GM19455 (cell line): Measurements from ENCODE around the gene CARD16.

Experiments
- ATAC-seq: cut with Tn5 transposase; IDR thresholded peaks from one replicate; pipeline ENCODE4 v1.9.1; 2021; ENCODE audit not compliant: unreplicated experiment

The CARD16 gene

GRCh38 chr11:105051559-105051958 is 6.4 kb upstream of the CARD16 start:
- no peak for ATAC-seq

- ATAC-seq = no peak
Measured at GRCh38 chr11:105049481-105049880, 4.3 kb upstream of the CARD16 start.

GRCh38 chr11:105046898-105047579 is 1.9 kb upstream of the CARD16 start:
- ATAC-seq = no peak

DNA sequence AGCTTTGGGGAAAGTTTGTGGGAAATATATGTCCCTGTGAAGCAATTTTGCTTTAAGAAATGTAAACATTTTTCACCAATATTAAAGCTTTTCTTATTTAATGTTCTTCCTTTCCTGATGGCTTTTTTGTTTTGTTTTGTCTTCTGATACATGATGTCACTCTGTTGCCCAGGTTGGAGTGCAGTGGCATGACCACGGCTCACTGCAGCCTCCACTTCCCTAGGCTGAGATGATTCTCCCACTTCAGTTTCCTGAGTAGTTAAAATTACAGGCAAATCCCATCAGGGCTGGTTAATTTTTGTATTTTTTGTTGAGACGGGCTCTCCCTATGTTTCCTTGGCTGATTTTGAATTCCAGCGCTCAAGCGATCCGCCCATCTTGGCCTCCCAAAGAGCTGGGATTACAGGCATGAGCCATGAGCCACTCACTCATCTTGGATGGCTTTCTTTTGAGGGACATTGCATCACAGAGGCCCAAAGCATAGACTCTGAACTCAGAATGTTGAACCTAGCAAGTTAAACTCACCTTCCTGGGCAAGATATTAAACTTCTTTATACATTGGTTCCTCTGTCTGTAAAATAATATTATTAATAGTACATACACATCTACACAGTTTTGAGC is 651 bp upstream of the CARD16 start:
- no peak for ATAC-seq

GRCh38 chr11:105042178-105042577 is 3.0 kb downstream of the CARD16 start:
- no peak for ATAC-seq

GRCh38 chr11:105040703-105041102 is 4.4 kb downstream of the CARD16 start:
- no peak for ATAC-seq

GRCh38 chr11:105034813-105035620 is 10.1 kb downstream of the CARD16 start, which contains the start of gene CASP1:
CASP1 (minus strand) TSS chr11:105035144; CDS start chr11:105035113, 31 bp downstream.
- peak; percentile 95 for ATAC-seq

DNA sequence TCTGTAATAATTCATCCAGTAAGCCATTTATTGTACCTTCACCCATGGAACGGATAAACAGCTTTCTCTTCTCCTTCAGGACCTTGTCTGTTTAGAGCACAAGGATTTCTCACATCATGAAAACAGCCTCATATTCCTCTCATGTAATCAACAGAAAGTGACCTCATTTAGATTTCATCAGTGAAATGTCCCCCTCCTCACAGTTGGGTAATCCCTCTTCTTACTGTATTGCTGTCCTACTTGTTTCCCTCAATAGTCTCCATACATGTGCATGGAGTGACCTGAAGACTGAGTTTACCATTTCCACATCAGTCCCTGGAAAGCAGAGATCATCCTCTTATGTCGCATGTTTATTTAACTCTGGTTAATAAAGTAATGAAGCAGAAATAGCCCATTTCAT is 10.7 kb downstream of the CARD16 start:
- ATAC-seq = peak; percentile 5

GRCh38 chr11:105033781-105034180 is 11.4 kb downstream of the CARD16 start:
- no peak for ATAC-seq

- no peak for ATAC-seq
Measured at GRCh38 chr11:105033343-105033742, 11.8 kb downstream of the CARD16 start.

DNA sequence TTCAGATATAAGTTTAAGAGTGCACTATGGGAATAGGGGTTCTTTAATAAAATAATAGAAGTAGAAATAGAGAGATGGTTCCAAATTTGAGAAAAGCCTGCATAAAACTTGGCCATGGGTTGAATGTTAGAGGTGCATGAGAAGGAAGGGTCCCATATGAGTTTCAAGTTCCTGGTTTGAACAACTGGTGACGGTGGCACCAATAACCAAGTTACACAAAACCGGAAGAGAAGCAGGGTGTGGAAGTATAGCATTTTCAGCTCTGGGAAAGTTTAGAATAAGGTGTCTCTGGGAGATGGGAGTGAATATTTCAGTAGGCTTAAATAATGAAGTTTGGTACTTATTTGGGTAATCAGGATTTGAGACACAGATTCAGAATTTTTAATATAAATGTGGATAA is 12.6 kb downstream of the CARD16 start:
- no peak for ATAC-seq

GRCh38 chr11:105027678-105028077 is 17.5 kb downstream of the CARD16 start:
- no peak for ATAC-seq

DNA sequence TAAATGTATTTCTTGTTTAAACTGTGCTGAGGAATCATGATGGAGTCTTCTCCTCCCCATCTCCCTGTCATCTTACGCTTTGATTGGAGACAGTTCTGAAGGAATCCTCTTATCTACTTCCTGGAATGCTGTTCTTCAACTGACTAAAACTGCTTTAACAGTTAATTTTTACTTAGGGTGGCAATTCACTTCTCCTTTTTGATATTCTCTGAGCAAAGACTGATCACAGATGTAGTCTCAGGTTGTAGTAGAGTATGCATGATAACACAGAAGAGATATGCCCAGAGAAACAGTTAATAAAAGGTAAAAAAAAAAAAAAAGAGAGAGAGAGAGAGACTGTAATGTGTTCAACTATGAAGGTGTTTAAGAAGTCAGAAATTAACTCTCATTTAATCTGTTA is 20.7 kb downstream of the CARD16 start:
- ATAC-seq = no peak

- ATAC-seq = no peak
Measured at GRCh38 chr11:105023003-105023402, 22.1 kb downstream of the CARD16 start, which contains the start of gene CASP5. CASP5 (minus strand) TSS chr11:105023168; CDS start chr11:105023136, 32 bp downstream.

- no peak for ATAC-seq
Measured at GRCh38 chr11:105022527-105022926, 22.6 kb downstream of the CARD16 start.

- ATAC-seq = no peak
Measured at GRCh38 chr11:105007463-105007862, 37.7 kb downstream of the CARD16 start.

- ATAC-seq = no peak
Measured at GRCh38 chr11:105005451-105005845, 39.7 kb downstream of the CARD16 start.

DNA sequence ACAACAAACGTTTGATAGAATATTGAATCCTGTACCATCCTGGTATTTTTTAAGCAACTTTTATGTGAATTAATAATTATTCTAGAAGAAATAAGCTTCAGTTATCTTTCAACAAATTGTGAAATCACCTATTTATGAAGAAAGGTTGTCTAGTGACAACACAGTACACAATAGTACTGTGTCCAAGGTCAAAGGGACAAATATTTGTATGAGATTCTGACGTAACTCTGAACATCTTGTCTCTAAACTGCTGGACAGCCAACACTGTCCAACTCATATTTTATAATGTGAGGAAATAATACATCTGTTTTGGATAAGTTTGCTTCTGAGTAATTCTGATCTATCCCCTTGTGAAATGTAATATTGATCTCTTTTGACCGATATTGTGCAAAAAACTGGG is 41.1 kb downstream of the CARD16 start:
- no peak for ATAC-seq

DNA sequence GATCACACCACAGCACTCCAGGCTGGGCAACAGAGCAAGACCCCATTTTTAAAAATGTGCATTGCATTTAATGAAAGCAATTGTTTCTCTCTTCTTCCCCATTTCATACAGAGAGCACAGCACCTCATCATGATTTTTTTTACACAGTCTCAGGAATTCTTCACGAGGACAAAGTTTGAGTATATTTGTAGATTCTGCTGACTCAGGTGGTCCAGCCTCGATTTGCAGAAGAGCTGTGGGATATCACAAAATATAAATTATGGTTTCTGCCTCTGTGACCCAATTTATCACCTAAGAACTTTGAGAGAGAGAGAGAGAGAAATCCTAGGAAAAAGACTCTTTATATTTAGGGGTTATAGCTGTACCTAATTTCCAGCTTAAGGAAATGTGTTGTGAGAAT is 42.0 kb downstream of the CARD16 start:
- no peak for ATAC-seq

GRCh38 chr11:105000797-105001196 is 44.3 kb downstream of the CARD16 start:
- no peak for ATAC-seq

- ATAC-seq = no peak
Measured at GRCh38 chr11:105000167-105000566, 45.0 kb downstream of the CARD16 start.

DNA sequence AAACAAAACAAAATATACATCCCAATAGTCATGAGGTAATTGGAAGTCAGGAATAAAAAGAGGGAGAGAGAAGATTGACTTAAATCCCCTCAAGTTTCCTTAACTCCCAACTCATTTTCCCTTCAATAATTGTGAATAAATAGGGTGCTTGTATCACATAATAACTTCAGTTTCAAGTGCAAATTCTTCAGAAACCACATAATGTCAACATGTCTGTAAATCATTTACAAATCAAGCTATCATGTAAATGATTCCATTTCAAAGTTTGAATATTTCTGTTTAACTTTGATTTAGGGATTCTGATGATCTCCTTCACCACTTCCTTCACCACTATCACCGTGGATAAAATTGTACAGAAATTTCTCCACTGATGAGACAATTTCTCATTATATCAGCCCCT is 45.4 kb downstream of the CARD16 start:
- no peak for ATAC-seq
